Measurements from ENCODE around the gene ZDHHC18. TPM values are rescaled to one million over a fixed set of nuclear protein-coding genes. Genes with fewer than 3 reads are reported as not detected.
"Not testable (repeated sequence)": the region's sequence is repeated elsewhere in the genome, so short reads cannot be mapped to it uniquely, and the experiment has no call there.

ZDHHC18 gene
- total RNA-seq, 1 donor from 2014 or later: 24.2 TPM

DNA sequence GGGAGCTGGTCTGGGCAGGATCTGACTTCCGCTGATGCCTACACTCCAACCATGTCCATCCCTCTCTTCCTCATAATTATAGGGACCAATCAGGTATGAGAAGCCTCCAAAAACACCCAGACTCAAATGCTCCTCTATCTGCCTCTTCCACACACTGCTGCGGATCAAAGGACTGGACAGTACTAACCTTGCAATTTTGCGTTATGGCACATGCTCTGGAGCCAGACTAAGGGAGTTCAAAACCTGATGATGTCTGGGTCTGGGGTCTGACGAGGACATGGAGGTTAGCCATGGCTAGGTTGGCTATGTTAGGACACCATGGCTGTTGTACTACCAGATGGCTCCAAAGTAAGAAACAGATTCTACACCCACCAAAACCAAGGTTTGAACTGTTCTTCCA lies 53.3 kb downstream of the ZDHHC18 start:
- Mint-ChIP-seq H3K4me1 (ENCODE audit: unreplicated experiment) (no peaks in the 10 kb centered on the region), H3K27me3 (ENCODE audit: unreplicated experiment) (no peaks in the 10 kb centered on the region), H3K36me3 (ENCODE audit: unreplicated experiment) (peaks cover 30% of the 10 kb centered on the region), H3K27ac (ENCODE audit: unreplicated experiment) (no peak overlapping the region), H3K9me3 (ENCODE audit: unreplicated experiment) (no peaks in the 10 kb centered on the region), H3K4me3 (ENCODE audit: unreplicated experiment) (no peak overlapping the region)
- DNase-seq (ENCODE audit: extremely low spot score, unreplicated experiment): no peak
- TF ChIP-seq, protein P1, sequence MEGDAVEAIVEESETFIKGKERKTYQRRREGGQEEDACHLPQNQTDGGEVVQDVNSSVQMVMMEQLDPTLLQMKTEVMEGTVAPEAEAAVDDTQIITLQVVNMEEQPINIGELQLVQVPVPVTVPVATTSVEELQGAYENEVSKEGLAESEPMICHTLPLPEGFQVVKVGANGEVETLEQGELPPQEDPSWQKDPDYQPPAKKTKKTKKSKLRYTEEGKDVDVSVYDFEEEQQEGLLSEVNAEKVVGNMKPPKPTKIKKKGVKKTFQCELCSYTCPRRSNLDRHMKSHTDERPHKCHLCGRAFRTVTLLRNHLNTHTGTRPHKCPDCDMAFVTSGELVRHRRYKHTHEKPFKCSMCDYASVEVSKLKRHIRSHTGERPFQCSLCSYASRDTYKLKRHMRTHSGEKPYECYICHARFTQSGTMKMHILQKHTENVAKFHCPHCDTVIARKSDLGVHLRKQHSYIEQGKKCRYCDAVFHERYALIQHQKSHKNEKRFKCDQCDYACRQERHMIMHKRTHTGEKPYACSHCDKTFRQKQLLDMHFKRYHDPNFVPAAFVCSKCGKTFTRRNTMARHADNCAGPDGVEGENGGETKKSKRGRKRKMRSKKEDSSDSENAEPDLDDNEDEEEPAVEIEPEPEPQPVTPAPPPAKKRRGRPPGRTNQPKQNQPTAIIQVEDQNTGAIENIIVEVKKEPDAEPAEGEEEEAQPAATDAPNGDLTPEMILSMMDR (IDR thresholded peaks at IDR 0.05): no peak

DNA sequence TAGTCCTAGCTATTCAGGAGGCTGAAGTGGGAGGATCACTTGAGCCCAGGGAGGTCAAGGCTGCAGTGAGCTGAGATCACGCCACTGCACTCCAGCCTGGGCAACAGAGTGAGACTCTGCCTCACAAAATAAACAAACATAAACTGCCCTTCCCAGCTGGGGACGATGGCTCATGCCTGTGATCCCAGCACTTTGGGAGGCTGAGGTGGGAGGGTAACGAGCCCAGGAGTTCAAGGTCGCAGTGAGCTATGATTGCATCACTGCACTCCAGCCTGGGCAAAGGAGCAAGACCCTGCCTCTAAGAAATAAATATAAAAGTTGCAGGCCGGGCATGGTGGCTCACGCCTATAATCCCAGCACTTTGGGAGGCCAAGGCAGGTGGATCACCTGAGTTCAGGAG lies 55.1 kb downstream of the ZDHHC18 start:
- not testable (repeated sequence) for H3K4me3 Mint-ChIP-seq (ENCODE audit: unreplicated experiment); H3K9me3 Mint-ChIP-seq (ENCODE audit: unreplicated experiment); H3K4me1 Mint-ChIP-seq (ENCODE audit: unreplicated experiment); H3K27ac Mint-ChIP-seq (ENCODE audit: unreplicated experiment); DNase-seq (ENCODE audit: extremely low spot score, unreplicated experiment); H3K27me3 Mint-ChIP-seq (ENCODE audit: unreplicated experiment)
- H3K36me3 Mint-ChIP-seq (ENCODE audit: unreplicated experiment): peaks cover 37% of the 10 kb centered on the region

DNA sequence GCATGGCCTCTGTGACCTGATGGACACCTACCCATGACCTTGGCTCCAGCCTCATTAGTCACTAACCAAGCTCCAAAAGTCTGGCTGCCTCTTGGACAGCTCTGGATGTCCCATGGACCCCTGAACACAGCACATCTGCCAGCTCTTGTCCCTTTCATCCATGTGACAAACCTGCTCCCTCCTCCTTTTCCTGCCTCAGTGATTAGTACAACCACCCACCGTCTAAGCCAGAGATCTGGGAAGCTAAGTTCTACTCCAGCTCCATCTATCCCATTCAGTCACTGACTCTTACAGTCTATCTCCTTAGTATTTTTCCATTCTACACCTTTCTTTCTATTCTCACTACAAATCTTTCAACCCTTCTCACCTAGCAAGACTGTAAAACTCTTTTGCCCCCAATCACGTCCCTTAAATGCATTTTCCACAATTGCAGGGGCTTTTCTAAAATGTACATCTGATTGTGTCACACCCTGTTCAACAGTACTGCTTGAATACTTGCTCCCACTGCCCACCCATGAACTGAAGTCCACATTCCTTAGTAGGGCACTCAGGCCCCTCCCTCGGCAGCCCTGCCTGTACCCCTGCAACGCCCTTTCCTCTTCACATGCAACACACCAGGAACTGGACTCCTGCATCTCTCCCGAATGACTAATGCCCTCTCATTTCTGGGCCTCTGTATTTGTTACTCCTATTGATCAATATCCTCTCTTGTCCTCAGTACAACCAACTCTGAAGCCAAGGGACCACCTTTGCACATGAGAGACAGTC lies 56.4 kb downstream of the ZDHHC18 start:
- TF ChIP-seq, protein P1 (IDR thresholded peaks at IDR 0.05): no peak
- Mint-ChIP-seq H3K27ac (ENCODE audit: unreplicated experiment) (no peak overlapping the region), H3K9me3 (ENCODE audit: unreplicated experiment) (no peaks in the 10 kb centered on the region), H3K36me3 (ENCODE audit: unreplicated experiment) (peaks cover 40% of the 10 kb centered on the region), H3K4me3 (ENCODE audit: unreplicated experiment) (no peak overlapping the region), H3K27me3 (ENCODE audit: unreplicated experiment) (no peaks in the 10 kb centered on the region), H3K4me1 (ENCODE audit: unreplicated experiment) (peaks cover 5% of the 10 kb centered on the region)
- DNase-seq (ENCODE audit: extremely low spot score, unreplicated experiment): no peak

DNA sequence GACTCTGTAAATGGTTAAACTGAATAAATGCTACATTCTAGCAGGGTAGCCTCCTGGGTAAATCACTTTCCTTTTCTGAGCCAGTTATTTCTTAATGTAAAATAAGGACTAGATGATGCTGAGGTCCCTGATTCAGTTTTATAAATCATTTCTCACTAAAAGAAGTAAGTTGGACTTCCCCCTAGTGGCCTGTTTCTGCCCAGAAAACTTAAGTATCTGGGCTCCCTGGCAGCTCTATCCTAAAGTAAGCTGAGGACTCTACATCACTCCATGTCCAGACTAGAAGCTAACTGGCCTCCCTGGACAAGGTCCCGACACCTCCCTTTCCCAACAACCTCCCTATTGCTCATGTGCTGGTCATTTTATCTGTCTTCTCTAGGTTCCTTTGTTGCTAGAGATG lies 60.6 kb downstream of the ZDHHC18 start:
- Mint-ChIP-seq H3K4me3 (ENCODE audit: unreplicated experiment) (peak overlapping the region; percentile 52), H3K36me3 (ENCODE audit: unreplicated experiment) (peaks cover 41% of the 10 kb centered on the region), H3K27ac (ENCODE audit: unreplicated experiment) (peak overlapping the region; percentile 41), H3K9me3 (ENCODE audit: unreplicated experiment) (no peaks in the 10 kb centered on the region), H3K4me1 (ENCODE audit: unreplicated experiment) (peaks cover 30% of the 10 kb centered on the region), H3K27me3 (ENCODE audit: unreplicated experiment) (no peaks in the 10 kb centered on the region)
- no peak for DNase-seq (ENCODE audit: extremely low spot score, unreplicated experiment)
- TF ChIP-seq, protein P1 (IDR thresholded peaks at IDR 0.05): peak; percentile 59

DNA sequence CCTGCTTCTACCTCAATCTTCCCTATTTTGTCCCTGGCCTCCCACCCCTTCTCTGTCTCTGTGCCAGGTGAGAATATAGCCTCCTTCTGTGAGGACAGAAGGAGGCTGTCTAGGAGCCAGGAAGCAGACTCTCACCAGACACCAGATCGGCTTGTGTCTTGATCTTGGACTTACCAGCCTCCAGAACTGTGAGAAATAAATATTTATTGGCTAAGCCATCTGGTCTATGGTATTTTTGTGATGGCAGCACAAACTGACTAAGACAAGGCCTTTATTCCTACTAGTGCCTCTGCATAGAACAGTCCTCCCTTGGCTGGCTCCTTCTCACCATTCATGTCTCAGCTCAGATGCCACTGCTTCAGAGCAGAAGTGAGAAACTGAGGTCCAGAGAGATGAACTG lies 61.7 kb downstream of the ZDHHC18 start:
- peaks cover 30% of the 10 kb centered on the region for H3K4me1 Mint-ChIP-seq (ENCODE audit: unreplicated experiment)
- no peak for DNase-seq (ENCODE audit: extremely low spot score, unreplicated experiment)
- no peaks in the 10 kb centered on the region for H3K9me3 Mint-ChIP-seq (ENCODE audit: unreplicated experiment)
- peaks cover 40% of the 10 kb centered on the region for H3K36me3 Mint-ChIP-seq (ENCODE audit: unreplicated experiment)
- peak overlapping the region; percentile 96 for H3K27ac Mint-ChIP-seq (ENCODE audit: unreplicated experiment)
- peak overlapping the region; percentile 89 for H3K4me3 Mint-ChIP-seq (ENCODE audit: unreplicated experiment)
- TF ChIP-seq, protein P1 (IDR thresholded peaks at IDR 0.05): no peak
- no peaks in the 10 kb centered on the region for H3K27me3 Mint-ChIP-seq (ENCODE audit: unreplicated experiment)
